ENCODE results near the gene RAD51B.

- TF ChIP-seq, protein P1, sequence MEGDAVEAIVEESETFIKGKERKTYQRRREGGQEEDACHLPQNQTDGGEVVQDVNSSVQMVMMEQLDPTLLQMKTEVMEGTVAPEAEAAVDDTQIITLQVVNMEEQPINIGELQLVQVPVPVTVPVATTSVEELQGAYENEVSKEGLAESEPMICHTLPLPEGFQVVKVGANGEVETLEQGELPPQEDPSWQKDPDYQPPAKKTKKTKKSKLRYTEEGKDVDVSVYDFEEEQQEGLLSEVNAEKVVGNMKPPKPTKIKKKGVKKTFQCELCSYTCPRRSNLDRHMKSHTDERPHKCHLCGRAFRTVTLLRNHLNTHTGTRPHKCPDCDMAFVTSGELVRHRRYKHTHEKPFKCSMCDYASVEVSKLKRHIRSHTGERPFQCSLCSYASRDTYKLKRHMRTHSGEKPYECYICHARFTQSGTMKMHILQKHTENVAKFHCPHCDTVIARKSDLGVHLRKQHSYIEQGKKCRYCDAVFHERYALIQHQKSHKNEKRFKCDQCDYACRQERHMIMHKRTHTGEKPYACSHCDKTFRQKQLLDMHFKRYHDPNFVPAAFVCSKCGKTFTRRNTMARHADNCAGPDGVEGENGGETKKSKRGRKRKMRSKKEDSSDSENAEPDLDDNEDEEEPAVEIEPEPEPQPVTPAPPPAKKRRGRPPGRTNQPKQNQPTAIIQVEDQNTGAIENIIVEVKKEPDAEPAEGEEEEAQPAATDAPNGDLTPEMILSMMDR (IDR thresholded peaks at IDR 0.05), result no peak
- TF ChIP-seq POLR2A (IDR thresholded peaks at IDR 0.05) (no peak), EP300 (IDR thresholded peaks at IDR 0.05) (no peak), POLR2AphosphoS5 (IDR thresholded peaks at IDR 0.05) (no peak)
Observed at GRCh38 chr14:68673464-68673863, 853.9 kb downstream of the RAD51B start.
